ENCODE data around the gene KDSR.

- TF ChIP-seq CTCF (IDR thresholded peaks at IDR 0.05; ENCODE audit: low read depth, low read length, missing input control) (no peak), ZBTB33 (IDR thresholded peaks at IDR 0.05) (no peak), TAF1 (conservative IDR thresholded peaks at IDR 0.05) (no peak)
Observed at GRCh38 chr18:63315876-63316275, 51.1 kb downstream of the KDSR start.

All from liver (tissue), 3 donors.